MM.1S (cell line): Measurements from ENCODE around the gene OASL.

ENCODE experiments used
- CTCF ChIP-seq: fragments of 300-600 bp; sonication (generic); IDR thresholded peaks from 2 replicates; pipeline ENCODE4 v1.5.1; 2016; ENCODE audit warnings: antibody characterized with exemption, low read length, mixed read lengths
- EZH2 ChIP-seq: fragments of 300-600 bp; sonication (generic); optimal IDR thresholded peaks from 2 replicates; pipeline ENCODE3; 2017; ENCODE audit warnings: low read depth, mild to moderate bottlenecking, antibody characterized with exemption, low read length, mixed read lengths
- EZH2phosphoT487 ChIP-seq: fragments of 300-600 bp; sonication (generic); IDR thresholded peaks from 2 replicates; pipeline ENCODE4 v1.6.1; 2018; ENCODE audit warnings: antibody characterized with exemption, low read length

DNA sequence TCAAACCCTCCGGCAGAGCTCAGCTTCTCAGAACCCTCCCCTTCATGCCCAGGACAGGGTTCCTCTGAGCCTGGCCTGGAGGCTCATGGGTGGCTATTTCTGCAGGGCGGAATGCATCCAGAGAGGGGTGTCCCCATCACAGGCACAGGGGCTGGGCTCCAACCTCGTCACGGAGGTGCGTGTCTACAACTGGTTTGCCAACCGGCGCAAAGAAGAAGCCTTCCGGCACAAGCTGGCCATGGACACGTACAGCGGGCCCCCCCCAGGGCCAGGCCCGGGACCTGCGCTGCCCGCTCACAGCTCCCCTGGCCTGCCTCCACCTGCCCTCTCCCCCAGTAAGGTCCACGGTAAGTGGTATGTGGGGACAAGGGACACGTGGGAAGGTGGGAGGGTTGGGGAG, 45.0 kb downstream of the OASL start:
- TF ChIP-seq EZH2 (no peak), CTCF (no peak), EZH2phosphoT487 (no peak)
